HG02588 (cell line): ENCODE data around the gene S100A6.
"Not testable (repeated sequence)": the region's sequence is repeated elsewhere in the genome, so short reads cannot be mapped to it uniquely, and the experiment has no call there.

Experiments used
- ATAC-seq: cut with Tn5 transposase; IDR thresholded peaks from one replicate; pipeline ENCODE4 v1.9.1; 2021; ENCODE audit warnings: mild to moderate bottlenecking, moderate library complexity; ENCODE audit not compliant: unreplicated experiment

The S100A6 gene

GRCh38 chr1:153532769-153533599 is 2.8 kb downstream of the S100A6 start:
- ATAC-seq = no peak

GRCh38 chr1:153532181-153532580 is 3.6 kb downstream of the S100A6 start:
- no peak for ATAC-seq

GRCh38 chr1:153531638-153532037 is 4.2 kb downstream of the S100A6 start:
- no peak for ATAC-seq

GRCh38 chr1:153527683-153528040 is 8.1 kb downstream of the S100A6 start:
- ATAC-seq = no peak

GRCh38 chr1:153527023-153527682 is 8.6 kb downstream of the S100A6 start:
- ATAC-seq = no peak

- no peak for ATAC-seq
Observed at GRCh38 chr1:153526132-153526543, 9.7 kb downstream of the S100A6 start.

GRCh38 chr1:153525088-153525728 is 10.6 kb downstream of the S100A6 start:
- ATAC-seq = no peak

GRCh38 chr1:153522353-153523048 is 13.3 kb downstream of the S100A6 start:
- ATAC-seq = not testable (repeated sequence)

DNA sequence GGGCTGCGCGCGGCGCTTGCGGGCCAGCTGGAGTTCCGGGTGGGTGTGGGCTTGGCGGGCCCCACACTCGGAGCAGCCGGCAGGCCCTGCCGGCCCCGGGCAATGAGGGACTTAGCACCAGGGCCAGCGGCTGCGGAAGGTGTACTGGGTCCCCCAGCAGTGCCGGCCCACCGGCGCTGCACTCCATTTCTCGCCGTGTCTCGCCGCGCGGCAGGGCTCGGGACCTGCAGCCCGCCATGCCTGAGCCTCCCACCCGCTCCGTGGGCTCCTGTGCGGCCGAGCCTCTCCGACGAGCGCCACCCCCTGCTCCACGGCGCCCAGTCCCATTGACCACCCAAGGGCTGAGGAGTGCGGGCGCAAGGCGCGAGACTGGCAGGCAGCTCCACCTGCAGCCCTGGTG is 14.0 kb downstream of the S100A6 start:
- not testable (repeated sequence) for ATAC-seq

DNA sequence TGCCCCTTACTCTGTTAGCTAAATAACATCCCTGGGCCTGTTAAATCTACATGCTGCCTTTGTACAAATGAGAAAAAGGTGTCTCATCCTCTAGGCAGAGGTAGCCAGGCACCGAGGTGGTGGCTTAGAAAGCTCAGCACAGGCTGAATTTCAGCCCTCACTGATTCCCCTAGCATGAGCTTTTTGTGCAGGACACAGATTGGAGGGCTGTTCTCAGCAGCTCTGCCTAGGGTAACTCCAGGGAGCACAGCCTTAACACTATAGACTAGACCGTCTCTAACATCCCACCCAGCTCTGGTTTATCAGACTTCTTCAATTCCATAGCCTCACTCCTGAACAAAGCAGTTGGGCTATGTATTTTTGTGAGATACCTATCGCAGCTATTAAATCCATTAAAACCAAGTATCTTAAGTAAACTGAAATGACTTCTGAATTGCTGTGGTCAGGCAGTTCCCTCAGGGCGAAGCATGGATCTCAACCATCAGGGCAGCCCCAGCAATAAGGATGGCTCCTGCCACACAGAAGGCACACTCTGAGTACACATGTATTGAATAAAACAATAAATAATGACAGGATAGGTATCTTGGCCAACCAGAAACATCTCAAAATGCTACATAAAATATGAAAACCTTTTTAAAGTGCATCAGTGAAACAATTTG is 14.8 kb downstream of the S100A6 start:
- no peak for ATAC-seq

DNA sequence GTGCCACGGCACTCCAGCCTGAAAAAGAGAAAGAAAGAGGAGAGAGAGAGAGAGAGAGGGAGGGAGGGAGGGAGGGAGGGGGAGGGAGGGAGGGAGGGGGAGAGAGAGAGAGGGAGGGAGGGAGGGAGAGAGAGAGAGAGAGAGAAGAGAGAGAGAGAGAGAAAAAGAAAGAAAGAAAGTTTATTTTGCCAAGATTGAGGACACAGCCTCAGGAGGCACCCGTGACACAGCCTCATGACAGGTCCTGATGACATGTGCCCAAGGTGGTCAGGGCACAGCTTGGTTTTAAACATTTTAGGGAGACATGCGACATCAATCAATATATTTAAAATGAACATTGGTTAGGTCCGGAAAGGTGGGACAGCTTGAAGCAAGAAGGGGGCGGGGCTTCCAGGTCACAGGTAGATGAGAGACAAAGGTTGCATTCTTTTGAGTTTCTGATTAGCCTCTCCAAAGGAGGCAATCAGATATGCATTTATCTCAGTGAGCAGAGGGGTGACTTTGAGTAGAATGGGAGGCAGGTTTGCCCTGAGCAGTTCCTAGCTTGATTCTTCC is 15.6 kb downstream of the S100A6 start:
- not testable (repeated sequence) for ATAC-seq

- no peak for ATAC-seq
Observed at GRCh38 chr1:153519242-153519641, 16.5 kb downstream of the S100A6 start.

DNA sequence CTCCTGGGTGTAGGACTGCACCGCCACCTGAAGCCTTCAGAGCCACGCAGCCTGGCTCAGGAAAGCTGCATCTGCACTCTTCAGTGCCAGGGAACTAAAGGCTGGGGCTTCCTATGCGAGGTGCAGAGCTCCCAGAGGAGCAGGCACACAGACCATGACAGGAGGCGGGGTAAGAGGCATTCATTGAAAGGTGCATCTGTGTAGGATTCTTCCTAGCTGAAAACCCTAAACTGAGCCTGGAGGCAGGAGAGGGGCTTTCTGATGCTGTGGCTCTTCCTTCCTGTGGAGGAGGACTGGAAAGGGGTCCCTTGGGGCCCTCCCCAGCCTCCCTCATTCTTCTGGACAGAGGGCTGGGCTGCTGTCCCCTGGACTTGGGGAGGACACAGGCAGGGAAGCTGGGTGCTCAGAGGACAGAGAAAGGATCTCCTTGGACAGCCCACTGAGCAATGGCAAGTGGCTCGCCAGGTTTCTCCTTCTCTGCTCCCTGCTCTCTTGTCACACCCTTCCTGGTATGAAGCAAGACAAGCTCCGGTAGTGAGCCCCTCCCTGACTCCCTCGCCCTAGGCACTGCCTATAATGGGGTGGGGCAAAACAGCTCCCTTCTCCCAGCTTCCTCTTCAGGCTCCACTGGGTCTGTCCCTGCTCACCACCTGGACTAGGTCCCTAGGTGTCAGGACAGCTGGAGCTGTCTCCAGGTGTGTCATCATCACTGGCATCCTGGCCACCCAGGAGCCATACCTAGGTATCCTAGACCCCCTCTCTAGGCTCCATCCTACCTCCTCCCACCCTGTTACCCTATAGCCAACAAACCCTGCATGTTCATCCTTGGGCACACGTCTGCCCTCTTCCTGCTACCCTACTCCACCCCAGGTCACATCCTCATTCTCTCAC is 20.0 kb downstream of the S100A6 start:
- no peak for ATAC-seq

GRCh38 chr1:153513666-153514065 is 22.1 kb downstream of the S100A6 start:
- ATAC-seq = no peak

- ATAC-seq = no peak
Observed at GRCh38 chr1:153513023-153513422, 22.8 kb downstream of the S100A6 start.

GRCh38 chr1:153510984-153511410 is 24.8 kb downstream of the S100A6 start:
- no peak for ATAC-seq

GRCh38 chr1:153509729-153510354 is 25.9 kb downstream of the S100A6 start:
- ATAC-seq = no peak

DNA sequence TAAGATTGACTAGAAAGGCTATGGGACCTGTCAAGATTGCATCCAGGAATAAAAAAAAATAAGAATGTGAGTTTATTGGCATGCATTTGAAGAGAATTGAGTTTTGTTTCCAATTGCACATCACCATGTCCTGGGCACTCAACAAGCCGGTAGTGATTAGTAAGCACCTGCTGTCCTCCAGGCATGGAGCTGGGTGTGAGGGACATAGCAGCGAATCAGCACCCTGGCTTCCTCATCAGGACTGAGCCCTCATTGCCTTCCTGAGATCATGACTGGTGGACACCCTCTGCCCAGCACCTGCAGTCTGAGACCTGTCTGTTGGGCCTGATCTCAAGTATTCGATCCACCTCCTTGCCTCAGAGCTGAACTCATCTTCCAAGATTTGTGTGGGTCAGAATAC is 26.8 kb downstream of the S100A6 start:
- ATAC-seq = no peak
